Lung (tissue), 12 donors: Measurements from ENCODE around the gene BDKRB1. TPM values are rescaled to one million over a fixed set of nuclear protein-coding genes. Genes with fewer than 3 reads are reported as not detected.

Experiments used
- ATAC-seq: fragments of 200-7000 bp; cut with Tn5 transposase; one replicate; pipeline ENCODE4 v1.9.1; 2020; ENCODE audit warnings: moderate number of reproducible peaks; ENCODE audit not compliant: insufficient read depth, low FRiP score
- DNase-seq, 3 donors: peaks; one replicate each; pipeline ENCODE4 v3.0.0-alpha.2; 2013 to 2017
- H3K27ac ChIP-seq, 2 donors: one replicate each; pipeline ENCODE4 v1.5.1; 2013; ENCODE audit warnings: mild to moderate bottlenecking in 2 of 2, moderate library complexity in 2 of 2, control low read depth in 1 of 2, inconsistent platforms in 1 of 2, low read depth in 1 of 2, low read length in 1 of 2
- H3K27me3 ChIP-seq, 3 donors: one replicate each; pipeline ENCODE4 v1.5.1; 2013; ENCODE audit warnings: low read length in 2 of 3; ENCODE audit not compliant: control insufficient read depth in 3 of 3, insufficient read depth in 3 of 3
- H3K36me3 ChIP-seq, 4 donors: one replicate each; pipeline ENCODE4 v1.5.1; 2013; ENCODE audit warnings: low read length in 4 of 4, mild to moderate bottlenecking in 1 of 4, moderate library complexity in 1 of 4; ENCODE audit not compliant: control insufficient read depth in 4 of 4, insufficient read depth in 4 of 4
- H3K4me1 ChIP-seq, 5 donors: one replicate each; pipeline ENCODE4 v1.5.1; 2013; ENCODE audit warnings: low read length in 5 of 5, mild to moderate bottlenecking in 2 of 5, moderate library complexity in 1 of 5; ENCODE audit not compliant: control insufficient read depth in 5 of 5, insufficient read depth in 5 of 5
- H3K4me3 ChIP-seq: one replicate; pipeline ENCODE4 v1.5.1; 2013; ENCODE audit warnings: mild to moderate bottlenecking, control low read depth, moderate library complexity
- H3K9ac ChIP-seq, 2 donors: one replicate each; pipeline ENCODE4 v1.5.1; 2013; ENCODE audit warnings: low read length in 2 of 2, control low read depth in 1 of 2; ENCODE audit not compliant: insufficient read depth in 1 of 2
- H3K9me3 ChIP-seq, 4 donors: one replicate each; pipeline ENCODE4 v1.5.1; 2013; ENCODE audit warnings: low read length in 3 of 4, mild to moderate bottlenecking in 1 of 4, moderate library complexity in 1 of 4; ENCODE audit not compliant: control insufficient read depth in 4 of 4, insufficient read depth in 3 of 4
- WGBS, 2 donors: extraction: QIAGEN DNeasy Blood & Tissue Kit; methylation state at CpG; one replicate each; pipeline ENCODE4 v1.1.7; 2013; 5-methylcytosine and 5-hydroxymethylcytosine counted together
- polyA plus RNA-seq, 2 donors: library from polyadenylated mRNA; stranded (reverse); fragments of 200-250 nt; gene quantifications; one replicate each; pipeline ENCODE4 v1.2.1, GENCODE V29; 2013
- total RNA-seq, 2 donors: library from RNA; depleted of rRNA in 1 of 2; stranded (reverse); fragments of >200 nt in 1 of 2; gene quantifications; one replicate each; pipeline ENCODE4 v1.2.1, GENCODE V29; 2014 to 2021
- TF ChIP-seq, protein P1 (sequence below): IDR thresholded peaks from 2 replicates; pipeline ENCODE4 v1.5.1; 2012; ENCODE audit warnings: mild to moderate bottlenecking; ENCODE audit errors: control extremely low read depth, extremely low read depth
- donor health status: control.
- donor health status: control.
- donor health status: Bipolar disorder and iron deficiency.
- donor health status: healthy.
- donor health status: DM: yes; HTN: yes; CAD: no.

BDKRB1 gene
- total and polyA plus RNA-seq, 4 donors = 0.18 to 5.4 (median 0.42) TPM

DNA sequence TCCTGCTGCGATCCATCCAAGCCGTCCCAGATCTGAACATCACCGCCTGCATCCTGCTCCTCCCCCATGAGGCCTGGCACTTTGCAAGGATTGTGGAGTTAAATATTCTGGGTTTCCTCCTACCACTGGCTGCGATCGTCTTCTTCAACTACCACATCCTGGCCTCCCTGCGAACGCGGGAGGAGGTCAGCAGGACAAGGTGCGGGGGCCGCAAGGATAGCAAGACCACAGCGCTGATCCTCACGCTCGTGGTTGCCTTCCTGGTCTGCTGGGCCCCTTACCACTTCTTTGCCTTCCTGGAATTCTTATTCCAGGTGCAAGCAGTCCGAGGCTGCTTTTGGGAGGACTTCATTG, 8.2 kb downstream of the BDKRB1 start:
- H3K9ac ChIP-seq = no peak overlapping the region
- TF ChIP-seq, protein P1, sequence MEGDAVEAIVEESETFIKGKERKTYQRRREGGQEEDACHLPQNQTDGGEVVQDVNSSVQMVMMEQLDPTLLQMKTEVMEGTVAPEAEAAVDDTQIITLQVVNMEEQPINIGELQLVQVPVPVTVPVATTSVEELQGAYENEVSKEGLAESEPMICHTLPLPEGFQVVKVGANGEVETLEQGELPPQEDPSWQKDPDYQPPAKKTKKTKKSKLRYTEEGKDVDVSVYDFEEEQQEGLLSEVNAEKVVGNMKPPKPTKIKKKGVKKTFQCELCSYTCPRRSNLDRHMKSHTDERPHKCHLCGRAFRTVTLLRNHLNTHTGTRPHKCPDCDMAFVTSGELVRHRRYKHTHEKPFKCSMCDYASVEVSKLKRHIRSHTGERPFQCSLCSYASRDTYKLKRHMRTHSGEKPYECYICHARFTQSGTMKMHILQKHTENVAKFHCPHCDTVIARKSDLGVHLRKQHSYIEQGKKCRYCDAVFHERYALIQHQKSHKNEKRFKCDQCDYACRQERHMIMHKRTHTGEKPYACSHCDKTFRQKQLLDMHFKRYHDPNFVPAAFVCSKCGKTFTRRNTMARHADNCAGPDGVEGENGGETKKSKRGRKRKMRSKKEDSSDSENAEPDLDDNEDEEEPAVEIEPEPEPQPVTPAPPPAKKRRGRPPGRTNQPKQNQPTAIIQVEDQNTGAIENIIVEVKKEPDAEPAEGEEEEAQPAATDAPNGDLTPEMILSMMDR = no peak
- peaks cover 0 to 42% (median 9%) of the 10 kb centered on the region in 5 donors for H3K4me1 ChIP-seq
- no peak overlapping the region for H3K4me3 ChIP-seq
- no peaks in the 10 kb centered on the region for H3K27me3 ChIP-seq
- DNase-seq = no peak
- no peaks in the 10 kb centered on the region for H3K36me3 ChIP-seq
- 93% methylated on average over 14 of the region's 14 CpGs for WGBS, 2 donors
- peaks cover 0 to 6% (median under 1%) of the 10 kb centered on the region in 4 donors for H3K9me3 ChIP-seq
- ATAC-seq = no peak
- H3K27ac ChIP-seq = no peak overlapping the region

DNA sequence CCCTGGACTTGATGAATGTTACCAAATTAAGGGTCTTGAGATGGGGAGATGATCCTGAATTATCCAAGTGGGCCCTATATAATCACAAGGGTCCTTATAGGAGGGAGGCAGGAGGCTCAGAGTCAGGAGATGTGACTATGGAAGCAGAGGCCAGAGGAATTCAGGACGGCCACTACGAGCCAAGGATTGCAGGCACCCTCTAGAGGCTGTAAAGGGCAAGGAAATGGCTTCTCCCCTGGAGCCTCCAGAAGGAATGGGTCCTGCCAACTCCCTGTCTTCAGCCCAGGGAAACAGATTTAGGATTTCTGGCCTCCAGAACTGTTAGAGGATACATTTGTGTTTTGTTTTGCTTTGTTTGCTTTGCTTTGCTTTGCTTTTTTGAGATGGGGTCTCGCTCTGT, 8.8 kb downstream of the BDKRB1 start:
- H3K27ac ChIP-seq = no peak overlapping the region
- no peak overlapping the region for H3K4me3 ChIP-seq
- peaks cover 0 to 42% (median 9%) of the 10 kb centered on the region in 5 donors for H3K4me1 ChIP-seq
- no peaks in the 10 kb centered on the region for H3K27me3 ChIP-seq
- no peak for ATAC-seq
- H3K9ac ChIP-seq = no peak overlapping the region
- TF ChIP-seq, protein P1 = no peak
- DNase-seq = peak; percentile 50 to 72 (median 69)
- no peaks in the 10 kb centered on the region for H3K36me3 ChIP-seq
- H3K9me3 ChIP-seq = no peaks in the 10 kb centered on the region
- WGBS, 2 donors = 69 to 70% methylated on average over 3 of the region's 3 CpGs

DNA sequence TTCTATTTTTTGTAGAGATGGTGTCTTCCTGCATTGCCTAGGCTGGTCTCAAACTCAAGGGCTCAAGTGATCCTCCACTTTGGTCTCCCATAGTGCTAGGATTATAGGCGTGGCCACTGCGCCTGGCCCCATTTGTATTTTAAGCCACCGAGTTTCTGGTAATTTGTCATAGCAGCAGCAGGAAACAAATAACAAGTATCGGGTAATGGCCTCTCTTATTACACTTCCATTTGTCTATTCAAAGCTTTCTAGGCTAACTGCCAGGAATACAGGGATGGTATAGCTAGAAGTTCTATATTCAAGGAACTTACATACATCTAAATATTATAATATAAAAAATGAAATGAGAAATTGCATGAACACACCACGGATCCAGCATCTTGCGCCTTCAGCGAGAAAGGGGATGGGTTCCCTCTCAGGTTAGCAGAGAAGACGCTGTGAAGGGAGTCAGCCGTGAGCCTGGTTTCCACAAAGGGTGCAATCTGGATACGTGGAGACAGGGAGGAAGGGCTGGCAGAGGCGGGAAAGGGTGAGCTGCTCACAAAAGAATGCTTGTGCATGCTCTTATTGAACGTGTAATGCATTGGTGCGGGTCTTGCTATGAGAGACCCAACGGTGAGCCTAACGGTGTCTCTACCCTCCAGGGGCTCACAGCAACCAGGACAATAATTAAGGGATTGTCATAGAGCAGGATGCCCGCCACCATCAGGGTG, 9.5 kb downstream of the BDKRB1 start:
- WGBS, 2 donors = 65 to 76% methylated on average over 16 of the region's 16 CpGs
- H3K36me3 ChIP-seq = no peaks in the 10 kb centered on the region
- H3K27me3 ChIP-seq = no peaks in the 10 kb centered on the region
- no peak overlapping the region for H3K9ac ChIP-seq
- DNase-seq = peak in 2 of 3 donors; percentile 68 to 71
- no peak overlapping the region for H3K27ac ChIP-seq
- no peak for ATAC-seq
- H3K4me3 ChIP-seq = no peak overlapping the region
- TF ChIP-seq, protein P1 = no peak
- no peaks in the 10 kb centered on the region for H3K9me3 ChIP-seq
- H3K4me1 ChIP-seq = peaks cover 0 to 42% (median 9%) of the 10 kb centered on the region in 5 donors
